Liver (tissue), 9 donors: Measurements from ENCODE around the gene COX5A. TPM values are rescaled to one million over a fixed set of nuclear protein-coding genes. Genes with fewer than 3 reads are reported as not detected.
A peak's percentile ranks its signal among the peaks of the same experiment; 100 is the strongest.

Experiments used
- DNase-seq: peaks from one replicate; pipeline ENCODE4 v3.0.0-alpha.2; 2017; ENCODE audit warnings: low spot score
- H3K27ac ChIP-seq, 2 donors: one replicate each; pipeline ENCODE4 v1.7.0; 2013; ENCODE audit warnings: inconsistent platforms in 2 of 2, low read length in 2 of 2, control low read depth in 1 of 2, low read depth in 1 of 2, mild to moderate bottlenecking in 1 of 2
- H3K27me3 ChIP-seq, 4 donors: one replicate each; pipeline versions ENCODE4 v1.6.1 to v1.7.0; 2013; ENCODE audit warnings: low read length in 3 of 4, inconsistent platforms in 1 of 4, mild to moderate bottlenecking in 1 of 4, moderate library complexity in 1 of 4; ENCODE audit not compliant: control insufficient read depth in 4 of 4, insufficient read depth in 4 of 4
- H3K36me3 ChIP-seq, 4 donors: one replicate each; pipeline versions ENCODE4 v1.6.1 to v1.7.0; 2013; ENCODE audit warnings: low read length in 3 of 4, mild to moderate bottlenecking in 3 of 4, low read depth in 1 of 4, moderate library complexity in 1 of 4; ENCODE audit not compliant: control insufficient read depth in 4 of 4, insufficient read depth in 3 of 4
- H3K4me1 ChIP-seq, 4 donors: one replicate each; pipeline versions ENCODE4 v1.6.1 to v1.7.0; 2013; ENCODE audit warnings: low read length in 3 of 4, mild to moderate bottlenecking in 3 of 4, moderate library complexity in 1 of 4; ENCODE audit not compliant: control insufficient read depth in 4 of 4, insufficient read depth in 4 of 4
- H3K4me3 ChIP-seq, 3 donors: one replicate each; pipeline versions ENCODE4 v1.6.1 to v1.7.0; 2013; ENCODE audit warnings: low read length in 3 of 3, control low read depth in 1 of 3, low read depth in 1 of 3, mild to moderate bottlenecking in 1 of 3
- H3K9ac ChIP-seq, 2 donors: one replicate each; pipeline ENCODE4 v1.7.0; 2013; ENCODE audit warnings: low read length in 2 of 2, mild to moderate bottlenecking in 2 of 2, moderate library complexity in 2 of 2, control low read depth in 1 of 2, low read depth in 1 of 2
- H3K9me3 ChIP-seq, 4 donors: one replicate each; pipeline versions ENCODE4 v1.6.1 to v1.7.0; 2013; ENCODE audit warnings: low read length in 3 of 4; ENCODE audit not compliant: control insufficient read depth in 4 of 4
- EGR1 ChIP-seq, 2 donors: IDR thresholded peaks; 2 replicates each; pipeline ENCODE4 v1.6.1; 2016 to 2018; ENCODE audit warnings: antibody characterized with exemption in 2 of 2, low read depth in 2 of 2
- FOXA1 ChIP-seq: IDR thresholded peaks from 2 replicates; pipeline ENCODE4 v1.6.1; 2016; ENCODE audit warnings: antibody characterized with exemption
- FOXA2 ChIP-seq: IDR thresholded peaks from 2 replicates; pipeline ENCODE4 v1.6.1; 2016; ENCODE audit warnings: antibody characterized with exemption
- HNF4A ChIP-seq, 2 donors: conservative IDR thresholded peaks; 2 replicates each; pipeline ENCODE4 v1.6.1; 2016; ENCODE audit warnings: antibody characterized with exemption in 2 of 2, mild to moderate bottlenecking in 2 of 2
- HNF4G ChIP-seq: IDR thresholded peaks from 2 replicates; pipeline ENCODE4 v1.6.1; 2016; ENCODE audit warnings: antibody characterized with exemption
- JUND ChIP-seq, 2 donors: IDR thresholded peaks; 2 replicates each; pipeline ENCODE4 v1.6.1; 2016; ENCODE audit warnings: antibody characterized with exemption in 2 of 2
- MAX ChIP-seq: IDR thresholded peaks from 2 replicates; pipeline ENCODE4 v1.6.1; 2016; ENCODE audit warnings: antibody characterized with exemption
- RAD21 ChIP-seq, 2 donors: IDR thresholded peaks; 2 replicates each; pipeline ENCODE4 v1.6.1; 2016; ENCODE audit warnings: antibody characterized with exemption in 2 of 2, mild to moderate bottlenecking in 2 of 2
- REST ChIP-seq: IDR thresholded peaks from 2 replicates; pipeline ENCODE4 v1.6.1; 2016; ENCODE audit warnings: antibody characterized with exemption, mild to moderate bottlenecking
- RXRA ChIP-seq, 2 donors: IDR thresholded peaks; 2 replicates each; pipeline ENCODE4 v1.6.1; 2017 to 2018; ENCODE audit warnings: antibody characterized with exemption in 2 of 2, mild to moderate bottlenecking in 1 of 2
- SP1 ChIP-seq: IDR thresholded peaks from 2 replicates; pipeline ENCODE4 v1.6.1; 2018; ENCODE audit warnings: antibody characterized with exemption, mild to moderate bottlenecking
- YY1 ChIP-seq: IDR thresholded peaks from 2 replicates; pipeline ENCODE4 v1.6.1; 2016; ENCODE audit warnings: antibody characterized with exemption, mild to moderate bottlenecking
- WGBS: extraction: QIAGEN DNeasy Blood & Tissue Kit; methylation state at CpG from one replicate; pipeline ENCODE4 v1.1.7; 2013; 5-methylcytosine and 5-hydroxymethylcytosine counted together
- polyA plus RNA-seq, 2 donors: library from polyadenylated mRNA; stranded (reverse) in 1 of 2; unstranded in 1 of 2; fragments of 200-250 nt in 1 of 2; fragments of >200 nt in 1 of 2; fragmentation: Nextera tagmentation in 1 of 2; extraction: Ambion mirVana in 1 of 2; gene quantifications; one replicate each; pipeline versions ENCODE4 v1.2.1 to v1.2.3, GENCODE V29; 2013 to 2015
- total RNA-seq, 2 donors: library from RNA; depleted of rRNA; stranded (reverse); fragments of >200 nt; gene quantifications; one replicate each; pipeline ENCODE4 v1.2.3, GENCODE V29; 2014
- TF ChIP-seq, protein P1 (sequence below): fragments of 150-350 bp; IDR thresholded peaks from 2 replicates; pipeline ENCODE4 v1.5.1; 2017; ENCODE audit warnings: improper control_type of control experiment, low read depth, low read length; ENCODE audit not compliant: missing input control
- donor health status: healthy.
- donor health status: healthy.
- donor health status: healthy.
- donor health status: healthy.
- donor health status: healthy.

The COX5A gene
- total and polyA plus RNA-seq, 4 donors, result 47.9 to 374 (median 190) TPM

DNA sequence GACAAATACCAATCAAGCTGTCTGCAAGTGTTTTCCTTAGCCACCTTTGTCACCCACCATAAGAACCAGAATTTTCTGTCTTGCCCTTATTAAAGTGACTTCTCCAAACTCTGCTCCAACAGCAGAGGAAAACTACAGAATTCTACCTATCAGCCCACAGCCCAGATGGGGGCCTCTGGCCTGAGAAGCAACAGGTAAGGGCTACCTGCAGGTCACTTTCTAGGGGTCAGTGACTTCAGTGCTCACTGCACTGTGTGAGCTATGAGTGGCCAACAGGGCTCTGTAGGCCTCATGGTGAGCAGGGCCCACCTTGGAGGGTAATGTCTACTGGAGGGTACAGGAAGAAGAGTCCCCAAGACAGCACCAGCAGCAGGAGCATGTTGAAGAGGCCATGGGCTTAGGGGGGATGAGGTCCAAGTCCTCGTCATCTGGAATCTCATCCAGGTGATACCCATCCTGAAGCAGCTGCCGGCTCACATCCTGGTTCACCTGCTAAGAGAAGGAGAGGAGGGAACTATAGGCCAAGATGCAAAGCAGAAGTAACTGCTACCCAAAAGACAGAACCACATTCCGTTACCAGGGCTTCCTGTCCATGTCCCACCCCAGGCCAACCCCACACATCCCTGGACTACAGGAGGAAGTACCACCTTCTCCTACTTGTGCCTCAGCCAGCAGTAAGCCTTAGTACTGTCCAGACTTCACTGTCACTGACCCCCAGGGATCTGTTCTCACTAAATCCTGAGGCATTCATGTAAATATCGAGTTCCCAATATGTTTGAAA is 35.4 kb downstream of the COX5A start:
- H3K9me3 ChIP-seq, result no peaks in the 10 kb centered on the region
- H3K4me1 ChIP-seq, result peaks cover 3 to 21% (median 18%) of the 10 kb centered on the region in 4 donors
- H3K4me3 ChIP-seq, result no peak overlapping the region
- TF ChIP-seq FOXA2 (no peak), JUND (IDR thresholded peaks at IDR 0.05) (no peak)
- H3K27ac ChIP-seq, result no peak overlapping the region
- 90% methylated on average over 4 of the region's 4 CpGs for WGBS
- H3K27me3 ChIP-seq, result no peaks in the 10 kb centered on the region
- no peak for DNase-seq
- H3K36me3 ChIP-seq, result peaks cover 0 to 35% (median 18%) of the 10 kb centered on the region in 4 donors
- H3K9ac ChIP-seq, result no peak overlapping the region

GRCh38 chr15:74901612-74902063 is 36.2 kb downstream of the COX5A start:
- peak; percentile 64 for DNase-seq
- no peak overlapping the region for H3K9ac ChIP-seq
- H3K36me3 ChIP-seq, result peaks cover 0 to 42% (median 18%) of the 10 kb centered on the region in 4 donors
- peaks cover 3 to 16% (median 13%) of the 10 kb centered on the region in 4 donors for H3K4me1 ChIP-seq
- TF ChIP-seq YY1 (no peak), EGR1 (IDR thresholded peaks at IDR 0.05; ENCODE audit: low read depth in 2 of 2) (no peak), FOXA1 (no peak), HNF4A (conservative IDR thresholded peaks at IDR 0.05) (peak in 1 of 2 donors; percentile 6), MAX (no peak), HNF4G (no peak), REST (no peak), SP1 (no peak), JUND (IDR thresholded peaks at IDR 0.05) (no peak), RAD21 (IDR thresholded peaks at IDR 0.05) (peak; percentile 79 to 83), RXRA (IDR thresholded peaks at IDR 0.05) (no peak)
- TF ChIP-seq, protein P1, sequence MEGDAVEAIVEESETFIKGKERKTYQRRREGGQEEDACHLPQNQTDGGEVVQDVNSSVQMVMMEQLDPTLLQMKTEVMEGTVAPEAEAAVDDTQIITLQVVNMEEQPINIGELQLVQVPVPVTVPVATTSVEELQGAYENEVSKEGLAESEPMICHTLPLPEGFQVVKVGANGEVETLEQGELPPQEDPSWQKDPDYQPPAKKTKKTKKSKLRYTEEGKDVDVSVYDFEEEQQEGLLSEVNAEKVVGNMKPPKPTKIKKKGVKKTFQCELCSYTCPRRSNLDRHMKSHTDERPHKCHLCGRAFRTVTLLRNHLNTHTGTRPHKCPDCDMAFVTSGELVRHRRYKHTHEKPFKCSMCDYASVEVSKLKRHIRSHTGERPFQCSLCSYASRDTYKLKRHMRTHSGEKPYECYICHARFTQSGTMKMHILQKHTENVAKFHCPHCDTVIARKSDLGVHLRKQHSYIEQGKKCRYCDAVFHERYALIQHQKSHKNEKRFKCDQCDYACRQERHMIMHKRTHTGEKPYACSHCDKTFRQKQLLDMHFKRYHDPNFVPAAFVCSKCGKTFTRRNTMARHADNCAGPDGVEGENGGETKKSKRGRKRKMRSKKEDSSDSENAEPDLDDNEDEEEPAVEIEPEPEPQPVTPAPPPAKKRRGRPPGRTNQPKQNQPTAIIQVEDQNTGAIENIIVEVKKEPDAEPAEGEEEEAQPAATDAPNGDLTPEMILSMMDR, result peak; percentile 91
- WGBS, result 17% methylated on average over 5 of the region's 5 CpGs
- H3K27ac ChIP-seq, result no peak overlapping the region
- H3K4me3 ChIP-seq, result no peak overlapping the region
- H3K27me3 ChIP-seq, result no peaks in the 10 kb centered on the region
- no peaks in the 10 kb centered on the region for H3K9me3 ChIP-seq
